T follicular helper cell (primary cell): Measurements from ENCODE around the gene CCNY.
"Not testable (repeated sequence)": the region's sequence is repeated elsewhere in the genome, so short reads cannot be mapped to it uniquely, and the experiment has no call there.

Source experiments
- DNase-seq: peaks from one replicate; pipeline ENCODE4 v3.0.0-alpha.2; 2020; ENCODE audit warnings: low read depth

CCNY gene

GRCh38 chr10:35334297-35334696 lies 2.0 kb upstream of the CCNY start:
- no peak for DNase-seq

GRCh38 chr10:35335133-35336083 lies 901 bp upstream of the CCNY start:
- DNase-seq, result no peak

- DNase-seq, result no peak
Observed at GRCh38 chr10:35336921-35337823, 863 bp downstream of the CCNY start.

- no peak for DNase-seq
Observed at GRCh38 chr10:35339942-35340341, 3.6 kb downstream of the CCNY start.

GRCh38 chr10:35340975-35341374 lies 4.7 kb downstream of the CCNY start:
- no peak for DNase-seq

- no peak for DNase-seq
Observed at GRCh38 chr10:35341521-35341920, 5.2 kb downstream of the CCNY start.

- DNase-seq, result no peak
Observed at GRCh38 chr10:35342183-35342753, 6.0 kb downstream of the CCNY start.

- DNase-seq, result no peak
Observed at GRCh38 chr10:35343739-35344138, 7.4 kb downstream of the CCNY start.

GRCh38 chr10:35345383-35345742 lies 9.1 kb downstream of the CCNY start:
- DNase-seq, result no peak

GRCh38 chr10:35346248-35346647 lies 9.9 kb downstream of the CCNY start:
- DNase-seq, result no peak

GRCh38 chr10:35347121-35347562 lies 10.8 kb downstream of the CCNY start:
- no peak for DNase-seq

- DNase-seq, result no peak
Observed at GRCh38 chr10:35347899-35348608, 11.7 kb downstream of the CCNY start.

- no peak for DNase-seq
Observed at GRCh38 chr10:35348609-35349388, 12.5 kb downstream of the CCNY start.

GRCh38 chr10:35349389-35349915 lies 13.1 kb downstream of the CCNY start:
- DNase-seq, result no peak

GRCh38 chr10:35351021-35351420 lies 14.7 kb downstream of the CCNY start:
- DNase-seq, result no peak

- no peak for DNase-seq
Observed at GRCh38 chr10:35352097-35352496, 15.8 kb downstream of the CCNY start.

GRCh38 chr10:35352512-35352911 lies 16.2 kb downstream of the CCNY start:
- no peak for DNase-seq

GRCh38 chr10:35353395-35353794 lies 17.1 kb downstream of the CCNY start:
- DNase-seq, result no peak

GRCh38 chr10:35353805-35354204 lies 17.5 kb downstream of the CCNY start:
- no peak for DNase-seq

GRCh38 chr10:35354257-35354656 lies 17.9 kb downstream of the CCNY start:
- DNase-seq, result not testable (repeated sequence)
